Esophagus mucosa (tissue), 1 donor: ENCODE data around the gene PITRM1. TPM values are rescaled to one million over a fixed set of nuclear protein-coding genes. Genes with fewer than 3 reads are reported as not detected.
"Not testable (repeated sequence)": the region's sequence is repeated elsewhere in the genome, so short reads cannot be mapped to it uniquely, and the experiment has no call there.

Experiments
- ATAC-seq: fragments of 200-7000 bp; cut with Tn5 transposase; one replicate; pipeline ENCODE4 v1.9.1; 2020
- total RNA-seq: library from RNA; stranded (reverse); gene quantifications from one replicate; pipeline ENCODE4 v1.2.4, GENCODE V29; 2023
- donor health status: DM: yes; HTN: yes; CAD: no.

The PITRM1 gene
- total RNA-seq, 1 donor from 2014 or later: 43.0 TPM

- no peak for ATAC-seq
Measured at GRCh38 chr10:3122034-3122433, 50.5 kb downstream of the PITRM1 start.

- ATAC-seq: no peak
Measured at GRCh38 chr10:3119796-3120459, 52.7 kb downstream of the PITRM1 start.

- ATAC-seq: no peak
Measured at GRCh38 chr10:3118641-3119091, 53.9 kb downstream of the PITRM1 start.

- ATAC-seq: no peak
Measured at GRCh38 chr10:3117486-3117885, 55.1 kb downstream of the PITRM1 start.

GRCh38 chr10:3116508-3117100 is 56.0 kb downstream of the PITRM1 start:
- ATAC-seq: no peak

GRCh38 chr10:3115685-3116084 is 56.9 kb downstream of the PITRM1 start:
- ATAC-seq: peak; percentile 82

- ATAC-seq: no peak
Measured at GRCh38 chr10:3113343-3113720, 59.2 kb downstream of the PITRM1 start.

- no peak for ATAC-seq
Measured at GRCh38 chr10:3111621-3112163, 60.9 kb downstream of the PITRM1 start.

GRCh38 chr10:3110782-3111620 is 61.6 kb downstream of the PITRM1 start:
- no peak for ATAC-seq

- ATAC-seq: no peak
Measured at GRCh38 chr10:3109633-3110032, 62.9 kb downstream of the PITRM1 start.

- ATAC-seq: no peak
Measured at GRCh38 chr10:3109196-3109595, 63.4 kb downstream of the PITRM1 start.

GRCh38 chr10:3108575-3109105 is 63.9 kb downstream of the PITRM1 start:
- ATAC-seq: no peak

GRCh38 chr10:3108033-3108432 is 64.5 kb downstream of the PITRM1 start:
- no peak for ATAC-seq

GRCh38 chr10:3107426-3107961 is 65.1 kb downstream of the PITRM1 start:
- ATAC-seq: peak; percentile 92

GRCh38 chr10:3106928-3107425 is 65.6 kb downstream of the PITRM1 start:
- ATAC-seq: no peak

GRCh38 chr10:3106328-3106727 is 66.3 kb downstream of the PITRM1 start:
- ATAC-seq: not testable (repeated sequence)

- ATAC-seq: no peak
Measured at GRCh38 chr10:3105905-3106304, 66.7 kb downstream of the PITRM1 start.

- no peak for ATAC-seq
Measured at GRCh38 chr10:3105166-3105565, 67.4 kb downstream of the PITRM1 start.

- ATAC-seq: no peak
Measured at GRCh38 chr10:3104251-3104918, 68.2 kb downstream of the PITRM1 start.

GRCh38 chr10:3103646-3104045 is 68.9 kb downstream of the PITRM1 start:
- no peak for ATAC-seq

GRCh38 chr10:3102720-3103427 is 69.7 kb downstream of the PITRM1 start:
- peak; percentile 27 for ATAC-seq
